ENCODE measurements around the gene GRK5.

The GRK5 gene

GRCh38 chr10:119370111-119370741 lies 162.9 kb downstream of the GRK5 start:
- no peak overlapping the region for H3K27ac ChIP-seq
- TF ChIP-seq ZFX (IDR thresholded peaks at IDR 0.05; ENCODE audit: borderline replicate concordance) (no peak), CTCF (IDR thresholded peaks at IDR 0.05) (no peak)

- H3K27ac ChIP-seq: no peak overlapping the region
- no peak for TF ChIP-seq ZFX (IDR thresholded peaks at IDR 0.05; ENCODE audit: borderline replicate concordance)
- no peak for TF ChIP-seq CTCF (IDR thresholded peaks at IDR 0.05)
These were observed 163.8 kb downstream of the GRK5 start for GRCh38 chr10:119370972-119371703.

DNA sequence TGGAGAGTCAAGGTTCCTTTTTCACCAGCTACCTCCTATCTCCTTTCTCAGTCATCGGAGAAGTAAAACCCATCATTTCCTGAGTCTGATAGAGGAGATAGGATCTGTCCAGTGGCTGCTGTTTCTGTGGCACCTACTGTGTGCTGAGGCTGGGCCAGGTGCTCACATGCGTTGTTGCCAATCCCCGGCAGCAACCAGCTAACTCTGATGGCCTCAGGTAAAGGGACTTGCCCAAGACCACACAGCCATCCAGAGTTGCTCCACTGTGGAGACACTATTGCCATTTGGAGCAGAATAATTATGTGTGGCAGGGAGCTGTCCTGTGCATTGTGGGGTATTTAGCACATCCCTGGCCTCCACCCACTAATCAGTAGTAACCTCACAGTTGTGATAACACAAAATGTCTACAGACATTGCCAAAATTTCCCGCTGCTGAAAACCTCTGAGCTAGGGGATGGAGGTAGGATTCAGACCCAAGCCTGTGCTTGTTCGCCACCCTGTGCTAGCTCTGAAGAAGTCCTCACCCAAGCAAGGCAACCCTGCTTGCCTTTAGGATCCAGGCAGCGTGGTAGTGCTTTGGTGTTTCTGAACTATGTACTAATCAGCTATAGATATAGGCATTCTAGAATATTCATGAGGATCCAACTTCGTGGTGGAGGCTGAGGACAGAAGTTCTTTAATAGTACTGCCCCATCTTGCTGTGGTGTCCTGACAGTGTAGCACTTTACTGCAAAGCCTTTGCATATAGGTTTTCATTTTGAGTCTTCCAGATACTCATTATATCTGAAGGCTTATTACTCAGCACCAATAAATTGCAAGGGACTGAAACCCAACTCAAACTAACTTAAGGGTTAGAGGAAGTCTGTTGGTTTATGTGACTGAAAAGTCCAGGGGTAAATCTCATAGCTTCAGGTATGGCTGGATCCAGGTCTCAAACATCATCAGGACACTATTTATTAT lies 164.6 kb downstream of the GRK5 start:
- TF ChIP-seq ZFX (IDR thresholded peaks at IDR 0.05; ENCODE audit: borderline replicate concordance) (no peak), CTCF (IDR thresholded peaks at IDR 0.05) (no peak)
- no peak overlapping the region for H3K27ac ChIP-seq

DNA sequence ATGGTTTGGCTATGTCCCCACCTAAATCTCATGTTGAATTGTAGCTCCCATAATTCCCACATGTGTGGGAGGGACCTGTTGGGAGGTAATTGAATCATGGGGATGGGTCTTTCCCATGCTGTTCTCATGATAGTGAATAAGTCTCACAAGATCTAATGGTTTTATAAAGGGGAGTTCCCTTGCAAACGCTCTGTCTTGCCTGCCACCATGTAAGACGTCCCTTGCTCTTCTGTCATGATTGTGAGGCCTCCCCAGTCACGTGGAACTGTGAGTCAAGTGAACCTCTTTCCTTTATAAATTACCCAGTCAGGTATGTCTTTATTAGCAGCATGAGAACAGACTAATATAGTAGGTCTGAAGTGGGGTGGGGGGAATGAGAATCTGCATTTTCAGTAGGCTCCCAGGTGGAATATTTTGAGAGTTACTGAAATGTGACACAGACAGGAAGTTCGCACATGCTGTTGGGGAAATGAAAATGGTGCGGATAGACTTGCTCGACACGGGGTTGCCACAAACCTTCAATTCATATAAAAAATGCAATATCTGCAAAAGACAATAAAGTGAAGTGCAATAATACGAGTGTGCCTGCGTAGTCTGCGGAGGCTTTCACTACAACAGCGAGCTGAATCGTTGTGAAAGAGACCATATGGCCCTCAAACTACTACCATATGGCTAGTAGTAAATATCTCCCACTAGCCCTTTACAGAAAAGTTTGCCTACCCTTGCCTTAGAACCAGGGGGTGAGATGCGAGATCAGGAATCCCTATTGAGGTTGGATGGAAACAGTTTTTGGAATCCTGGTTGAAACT lies 166.1 kb downstream of the GRK5 start:
- TF ChIP-seq ZFX (IDR thresholded peaks at IDR 0.05; ENCODE audit: borderline replicate concordance) (no peak), CTCF (IDR thresholded peaks at IDR 0.05) (no peak)
- no peak overlapping the region for H3K27ac ChIP-seq

- H3K27ac ChIP-seq: no peak overlapping the region
These were observed 166.9 kb downstream of the GRK5 start for GRCh38 chr10:119374236-119374635.

More at GRCh38 chr10:119374236-119374635, 166.9 kb downstream of the GRK5 start:
- no peak for TF ChIP-seq ZFX (IDR thresholded peaks at IDR 0.05; ENCODE audit: borderline replicate concordance)
- TF ChIP-seq CTCF (IDR thresholded peaks at IDR 0.05): no peak
